Activated T-cell treated with anti-CD3 and anti-CD28 coated beads, Interleukin-2, amount 50 U/mL, for 48 hours (primary cell): ENCODE measurements around the gene CDT1.
A peak's percentile ranks its signal among the peaks of the same experiment; 100 is the strongest.
"Not testable (repeated sequence)": the region's sequence is repeated elsewhere in the genome, so short reads cannot be mapped to it uniquely, and the experiment has no call there.

Source experiments
- DNase-seq, 2 experiments: peaks; one replicate each; pipeline ENCODE4 v3.0.0-alpha.2; 2020

The CDT1 gene

GRCh38 chr16:88769617-88770460, 33.8 kb upstream of the CDT1 start:
- DNase-seq: peak; percentile 60 to 62

GRCh38 chr16:88770461-88771293, 32.9 kb upstream of the CDT1 start:
- peak; percentile 51 to 59 for DNase-seq

- DNase-seq: no peak
Measured at GRCh38 chr16:88771294-88771772, 32.3 kb upstream of the CDT1 start.

- not testable (repeated sequence) for DNase-seq
Measured at GRCh38 chr16:88771781-88772180, 31.8 kb upstream of the CDT1 start.

DNA sequence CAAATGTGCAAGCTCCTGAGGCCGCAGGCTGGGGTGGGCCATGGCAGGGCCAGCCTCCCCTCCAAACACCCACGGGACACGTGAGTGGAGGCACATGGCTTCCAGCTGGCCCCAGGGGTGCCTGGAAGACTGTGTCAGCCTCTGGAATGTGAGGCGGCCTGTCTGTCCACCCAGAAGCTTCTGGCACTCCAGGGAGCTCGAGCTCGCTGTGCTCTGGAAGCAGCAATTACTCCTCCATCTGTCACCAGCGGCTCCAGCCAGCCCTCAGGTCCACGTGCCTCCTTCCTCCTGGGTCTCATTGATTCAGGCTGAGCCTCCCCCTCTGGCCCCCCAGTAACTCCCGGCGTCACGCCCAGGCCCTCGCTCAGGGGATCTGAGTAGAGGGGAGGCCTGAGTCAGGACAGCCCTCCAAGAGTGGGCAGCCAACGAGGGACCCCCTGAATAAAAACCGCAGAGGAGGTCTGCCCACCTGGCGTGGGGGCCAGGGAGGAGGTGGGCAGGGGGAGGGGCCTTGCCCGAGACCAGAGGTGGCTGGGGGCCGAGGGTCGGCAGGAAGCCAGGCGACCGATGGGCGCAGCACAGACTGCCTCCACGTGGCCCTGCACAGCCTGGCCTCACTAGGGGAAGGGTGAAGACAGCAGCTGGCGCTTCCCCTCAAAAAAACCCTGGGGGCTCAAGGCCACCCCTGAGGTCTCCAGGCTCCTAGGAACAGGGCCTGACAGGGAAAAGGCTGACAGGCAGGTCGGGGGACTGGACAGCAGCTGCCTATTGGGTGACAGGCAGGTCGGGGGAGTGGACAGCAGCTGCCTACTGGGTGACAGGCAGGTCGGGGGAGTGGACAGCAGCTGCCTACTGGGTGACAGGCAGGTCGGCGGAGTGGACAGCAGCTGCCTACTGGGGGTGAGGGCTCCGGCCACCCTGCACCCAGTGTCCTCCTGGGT, 30.4 kb upstream of the CDT1 start:
- no peak for DNase-seq

- no peak for DNase-seq
Measured at GRCh38 chr16:88773812-88774291, 29.7 kb upstream of the CDT1 start.

- no peak for DNase-seq
Measured at GRCh38 chr16:88774544-88775393, 28.8 kb upstream of the CDT1 start.

- no peak for DNase-seq
Measured at GRCh38 chr16:88775825-88776224, 27.8 kb upstream of the CDT1 start.

DNA sequence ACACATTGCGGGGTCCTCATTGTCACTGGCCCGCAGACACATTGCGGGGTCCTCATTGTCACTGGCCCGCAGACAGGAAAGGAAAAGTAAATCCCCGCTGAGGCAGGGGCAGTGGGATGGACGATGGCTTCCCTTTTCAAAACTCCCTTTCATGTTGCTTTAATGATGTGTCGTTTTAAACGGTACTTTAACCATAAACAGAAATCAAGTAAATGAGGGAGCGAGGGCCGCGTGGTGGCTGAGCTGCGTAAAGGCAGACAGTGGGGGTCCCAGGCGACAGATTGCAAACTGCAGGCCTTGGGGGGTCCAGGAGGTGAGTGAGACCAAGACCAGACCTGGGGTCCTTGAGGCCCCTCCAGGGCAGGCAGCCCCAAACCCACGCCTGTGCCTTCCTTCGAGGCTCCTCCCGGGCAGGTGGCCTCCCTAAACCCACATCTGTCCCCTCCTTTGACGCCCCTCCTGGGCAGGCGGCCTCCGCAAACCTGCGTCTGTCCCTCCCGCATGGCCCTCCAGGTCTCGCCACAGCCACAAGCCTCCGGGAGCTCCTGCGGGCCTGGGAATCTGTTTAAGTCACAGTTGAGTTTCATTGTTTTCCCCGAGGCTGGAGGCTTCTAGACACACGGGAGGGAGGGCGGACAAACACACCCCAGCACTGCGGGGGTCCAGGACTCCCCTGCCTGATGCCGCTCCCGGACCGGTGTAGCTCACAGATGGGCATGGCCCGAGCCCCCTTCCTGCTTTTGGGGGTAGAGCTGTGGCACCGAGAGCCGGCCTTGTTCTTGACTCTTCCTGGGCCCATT, 25.9 kb upstream of the CDT1 start:
- no peak for DNase-seq

GRCh38 chr16:88778271-88778525, 25.4 kb upstream of the CDT1 start:
- DNase-seq: no peak

GRCh38 chr16:88778541-88779065, 25.0 kb upstream of the CDT1 start:
- no peak for DNase-seq

DNA sequence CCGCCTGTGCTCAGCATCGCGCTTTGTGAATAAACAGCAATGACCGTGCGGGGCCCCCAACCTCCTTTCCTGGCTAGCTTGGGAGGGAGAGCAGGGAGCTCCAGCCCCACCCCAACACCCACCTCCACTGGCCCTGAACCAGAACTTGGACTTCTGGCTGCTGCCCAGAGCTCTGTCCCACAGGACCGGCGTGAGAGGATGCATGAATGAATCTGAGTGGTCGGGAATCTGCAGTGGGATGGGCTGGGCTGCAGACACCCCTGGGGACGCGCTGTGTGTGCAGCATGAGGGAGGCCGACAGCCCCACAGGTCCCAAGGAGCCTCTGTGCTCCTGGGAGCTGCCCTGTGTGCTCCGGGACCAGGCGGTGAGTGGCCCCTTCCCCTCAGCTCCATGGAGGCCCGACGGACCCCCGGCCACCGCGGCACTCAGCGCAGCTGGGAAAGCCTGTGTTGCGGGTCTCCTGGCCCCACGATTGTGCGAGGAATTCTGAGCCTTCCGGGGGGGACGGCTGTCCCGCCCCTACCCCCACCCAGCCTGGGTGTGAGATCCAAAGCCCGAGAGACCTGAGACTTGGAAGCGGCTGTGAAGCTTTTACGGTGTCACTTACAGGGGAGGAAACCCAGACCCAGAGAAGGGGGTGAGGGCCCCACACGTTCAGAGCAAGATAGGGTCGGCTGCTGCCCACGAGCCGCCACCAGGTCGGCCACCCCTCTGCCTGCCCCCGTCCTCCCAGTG, 24.0 kb upstream of the CDT1 start:
- no peak for DNase-seq

DNA sequence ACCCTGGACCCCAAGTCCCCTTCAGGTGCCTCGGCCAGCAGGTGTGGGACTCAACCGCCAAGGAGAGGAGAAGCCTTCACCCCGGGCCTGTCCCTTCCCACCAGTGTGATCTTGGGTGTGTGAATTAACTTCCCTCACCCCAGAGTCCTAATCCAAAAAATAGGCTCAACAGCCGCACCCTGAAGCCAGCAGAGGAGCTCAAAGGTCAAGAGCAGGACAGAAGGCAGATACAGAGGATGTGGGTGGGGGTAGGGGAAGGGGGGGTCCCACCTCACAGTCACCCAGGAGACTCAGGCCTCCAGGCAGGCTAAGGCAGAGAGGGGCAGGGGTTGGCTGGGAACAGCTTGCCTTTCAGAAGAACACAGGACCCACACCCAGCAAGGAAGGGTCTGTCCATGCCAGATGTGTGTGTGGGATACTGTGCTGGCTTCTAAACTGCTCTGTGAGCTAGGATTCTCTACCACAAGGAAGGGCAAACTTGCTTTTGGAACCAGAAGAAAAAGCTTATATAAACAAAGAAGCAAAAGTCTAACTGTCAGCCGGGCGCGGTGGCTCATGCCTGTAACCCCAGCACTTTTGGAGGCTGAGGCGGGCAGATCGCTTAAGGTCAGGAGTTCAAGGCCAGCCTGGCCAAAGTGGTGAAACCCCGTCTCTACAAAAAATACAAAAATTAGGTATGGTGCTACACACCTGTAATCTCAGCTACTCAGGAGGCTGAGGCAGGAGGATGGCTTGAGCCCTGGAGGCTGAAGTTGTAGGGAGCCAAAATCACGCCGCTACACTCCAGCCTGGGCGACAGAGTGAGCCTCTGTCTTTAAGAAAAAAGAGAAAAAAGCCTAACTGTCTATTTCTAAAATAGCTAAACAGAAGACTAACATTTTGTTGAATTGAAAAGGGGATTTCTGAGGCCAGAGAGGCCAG, 23.2 kb upstream of the CDT1 start:
- no peak for DNase-seq

DNA sequence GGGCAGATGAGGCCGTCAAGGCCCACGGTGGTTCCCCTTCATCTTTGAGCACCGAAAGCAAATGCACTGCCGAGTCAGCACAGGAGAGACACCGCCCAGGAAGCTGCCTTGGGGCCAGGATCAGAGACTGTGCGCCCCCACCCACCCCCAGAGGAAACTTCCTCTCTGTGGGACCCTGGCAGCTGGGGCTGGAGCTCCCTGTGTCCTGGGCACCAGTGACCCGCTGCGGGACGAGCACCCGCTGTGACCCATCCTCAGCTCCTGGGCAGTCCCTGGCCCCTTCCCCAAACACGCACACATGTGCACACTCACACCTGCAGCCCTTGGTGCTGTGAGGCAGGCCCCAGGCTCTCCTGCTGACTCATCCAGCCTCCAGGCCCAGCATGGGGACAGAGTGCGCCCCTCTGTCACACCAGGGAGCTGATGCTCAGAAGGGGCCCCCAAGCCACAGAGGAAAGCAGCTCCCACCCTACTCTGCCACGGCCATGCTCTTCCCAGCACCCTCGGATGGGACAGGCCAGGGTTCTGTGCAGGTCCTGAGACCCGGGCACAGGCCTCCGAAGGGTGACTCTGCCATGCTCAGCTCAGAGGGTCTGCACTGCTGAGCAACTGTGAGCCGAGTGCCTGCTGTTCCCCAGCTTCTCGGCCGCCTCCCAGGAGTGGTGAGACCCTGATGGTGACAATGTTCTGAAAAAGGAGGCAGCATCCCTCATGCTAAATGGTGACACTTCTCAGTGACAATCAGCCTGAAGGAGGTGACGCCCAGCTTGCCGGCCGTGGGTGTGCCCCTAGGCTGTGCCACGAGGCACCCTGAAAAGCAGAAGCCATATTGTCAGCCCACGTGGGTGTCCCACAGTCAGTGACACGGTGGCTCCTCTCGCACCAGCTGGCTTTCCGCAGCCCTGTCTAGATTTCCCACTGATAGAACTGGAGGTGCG, 22.2 kb upstream of the CDT1 start:
- peak; percentile 77 to 83 for DNase-seq

DNA sequence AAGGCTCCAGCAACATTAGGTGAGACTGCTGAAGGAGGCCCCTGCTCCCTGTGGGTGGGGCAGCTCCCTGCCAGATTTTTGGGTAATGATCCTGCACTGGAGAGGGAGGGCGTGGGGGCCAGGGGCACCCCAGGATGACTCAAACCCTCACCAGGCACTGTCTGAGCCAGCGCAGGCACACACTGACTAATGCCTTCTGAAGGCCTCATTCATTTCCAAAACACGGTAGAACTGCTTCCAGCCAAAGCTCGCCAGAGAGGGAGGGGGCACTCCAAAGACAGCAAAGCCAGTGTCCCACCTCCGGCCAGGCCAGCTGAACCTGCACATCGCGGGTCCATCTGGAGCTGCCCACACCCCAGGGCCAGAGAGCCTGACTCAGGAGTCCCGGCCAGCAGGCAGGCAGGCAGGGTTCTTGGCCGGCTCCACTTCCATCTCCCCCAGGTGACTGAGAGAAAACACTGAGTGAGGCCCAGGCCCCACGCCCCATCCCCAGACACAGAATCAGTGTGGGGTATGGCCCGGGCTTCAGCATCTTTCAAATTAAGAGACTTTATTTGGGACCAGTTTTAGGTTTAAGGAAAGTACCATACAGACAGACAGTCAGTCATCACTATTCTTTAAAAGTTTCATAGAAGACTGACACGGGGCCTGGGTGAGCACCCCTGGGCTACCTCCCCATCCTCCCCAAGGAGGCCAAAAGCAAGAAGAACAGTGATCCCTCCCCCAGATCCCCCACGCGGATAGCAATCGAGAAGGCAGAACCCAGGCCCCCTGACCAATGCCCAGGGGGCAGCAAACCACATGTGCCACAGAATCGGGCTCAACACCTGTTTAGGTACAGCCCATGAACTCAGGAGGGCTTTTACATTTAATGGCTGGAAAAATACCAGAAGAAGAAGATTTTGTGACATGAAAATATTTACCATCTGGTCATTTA, 20.9 kb upstream of the CDT1 start:
- peak; percentile 87 to 88 for DNase-seq

GRCh38 chr16:88783391-88784073, 20.1 kb upstream of the CDT1 start:
- peak; percentile 49 to 52 for DNase-seq
